Bone marrow (tissue), 2 donors: ENCODE results near the gene TMPRSS9.
"Not testable (repeated sequence)": the region's sequence is repeated elsewhere in the genome, so short reads cannot be mapped to it uniquely, and the experiment has no call there.

ENCODE experiments used
- DNase-seq, 2 donors: peaks; one replicate each; lab custom pipeline; 2025; lab: John Stamatoyannopoulos, UW

Gene TMPRSS9

DNA sequence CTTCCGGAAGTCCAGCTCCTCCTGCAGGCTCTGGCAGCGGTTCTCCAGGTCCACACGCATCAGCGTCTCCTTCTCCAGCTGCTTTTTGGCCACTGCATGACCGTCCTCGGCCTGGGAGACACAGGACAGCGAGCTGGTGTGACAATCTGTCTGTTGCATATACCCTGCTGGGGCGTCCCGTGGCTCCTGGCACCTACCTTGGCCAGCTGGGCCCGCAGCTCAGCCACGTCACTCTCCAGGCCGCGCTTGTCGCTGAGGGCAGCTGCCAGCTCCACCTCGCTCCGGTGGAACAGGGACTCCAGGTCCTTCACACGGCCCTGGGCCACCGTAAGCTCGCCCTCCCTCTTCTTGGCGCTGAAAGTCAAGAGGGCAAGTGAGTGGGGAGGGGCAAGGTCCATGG is 78.1 kb downstream of the TMPRSS9 start:
- DNase-seq, result no peak

DNA sequence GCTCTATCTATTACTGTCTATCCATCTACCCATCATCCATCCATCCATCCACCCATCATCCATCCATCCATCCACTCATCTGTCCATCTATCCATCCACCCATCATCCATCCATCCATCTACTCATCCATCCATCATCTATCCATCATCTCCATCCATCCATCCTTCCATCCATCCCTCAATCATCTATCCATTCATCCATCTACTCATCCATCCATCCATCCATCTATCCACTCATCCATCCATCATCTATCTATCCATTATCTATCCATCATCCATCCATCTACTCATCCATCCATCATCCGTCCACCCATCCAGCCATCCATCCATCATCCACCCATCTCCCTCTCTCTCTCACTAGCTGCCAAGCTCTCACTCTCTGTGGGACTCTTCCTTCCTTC is 80.5 kb downstream of the TMPRSS9 start:
- DNase-seq, result no peak

DNA sequence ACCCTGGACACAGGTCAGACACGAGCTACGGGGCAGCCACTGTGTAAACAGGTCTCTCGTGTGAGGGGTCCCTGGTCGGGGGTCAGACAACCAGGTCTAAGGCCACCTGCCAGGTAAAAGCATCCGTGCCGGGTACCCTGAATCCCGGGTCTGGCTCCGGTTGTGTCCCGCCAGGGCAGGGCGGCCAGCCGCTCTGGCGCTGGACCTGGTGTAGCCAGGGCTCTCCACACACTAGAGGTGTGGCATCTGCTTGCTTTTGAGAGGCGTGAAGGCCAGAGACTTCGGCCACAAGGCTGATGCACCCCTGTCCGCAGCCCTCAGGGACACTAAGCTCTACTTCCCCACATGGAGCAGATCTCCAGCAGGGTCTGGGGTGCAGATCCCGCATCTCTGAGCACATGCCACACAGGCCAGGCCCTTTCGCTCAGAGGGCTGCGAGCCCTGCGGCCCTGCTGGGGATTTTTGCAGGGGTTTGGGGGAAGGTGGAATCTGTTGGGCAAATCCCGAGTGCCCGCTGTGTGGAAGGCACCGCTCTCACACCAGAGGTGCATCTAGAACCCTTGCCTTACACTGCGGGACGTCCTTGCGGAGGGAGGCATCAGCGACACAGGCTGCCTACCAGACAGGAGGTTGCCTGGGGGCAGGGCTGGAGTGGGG is 81.2 kb downstream of the TMPRSS9 start:
- no peak for DNase-seq

DNA sequence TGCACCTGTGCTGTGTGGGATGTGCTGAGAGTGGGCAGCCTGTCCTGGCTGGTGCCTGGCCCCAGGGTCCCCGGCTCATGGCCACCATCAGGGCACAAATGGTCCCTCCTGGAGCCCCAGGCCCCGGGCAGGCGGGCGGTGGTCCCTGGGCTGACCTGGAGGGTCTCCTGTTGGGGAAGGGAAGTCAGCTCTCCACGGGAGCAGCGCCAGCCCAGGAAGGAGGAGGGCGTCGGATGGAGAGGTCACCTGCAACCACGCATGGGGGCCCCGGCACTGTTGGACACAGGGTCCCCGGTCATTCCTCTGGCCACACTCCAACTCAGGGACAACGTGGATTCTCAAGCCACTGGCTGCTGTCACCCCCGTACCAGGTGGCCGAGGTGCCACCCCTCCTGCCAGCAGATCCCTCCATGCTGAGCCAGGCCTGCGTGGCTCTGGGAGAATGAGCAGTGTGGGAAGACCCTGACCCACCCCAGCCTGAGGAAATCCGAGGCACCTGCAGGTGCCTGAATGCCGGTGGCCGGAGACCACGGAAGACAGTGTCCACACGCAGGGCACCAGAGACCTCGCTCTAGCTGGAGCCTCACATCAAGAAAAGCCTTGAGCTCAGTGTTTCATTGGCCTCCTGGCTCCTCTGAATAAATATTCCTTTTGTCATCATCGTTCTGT is 83.2 kb downstream of the TMPRSS9 start:
- DNase-seq, result no peak

DNA sequence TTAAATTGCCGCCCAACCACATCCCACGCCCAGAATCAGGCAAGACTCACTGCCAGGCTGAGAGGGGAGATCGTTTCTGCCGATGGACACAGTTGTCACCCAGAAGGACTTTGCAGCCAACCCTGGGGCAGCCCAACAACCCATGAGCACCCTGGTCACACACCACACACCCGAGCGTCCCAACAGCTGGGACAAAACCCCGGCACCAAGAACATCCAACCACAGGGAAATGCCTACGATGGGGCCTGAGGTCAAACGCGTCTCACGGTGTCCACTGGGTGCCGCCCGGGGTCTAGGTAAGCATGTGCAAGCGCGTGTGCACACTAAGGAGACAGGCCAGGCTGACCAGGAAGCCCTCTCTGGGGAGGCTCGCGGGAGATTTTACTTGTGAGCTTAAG is 83.7 kb downstream of the TMPRSS9 start:
- DNase-seq, result no peak

DNA sequence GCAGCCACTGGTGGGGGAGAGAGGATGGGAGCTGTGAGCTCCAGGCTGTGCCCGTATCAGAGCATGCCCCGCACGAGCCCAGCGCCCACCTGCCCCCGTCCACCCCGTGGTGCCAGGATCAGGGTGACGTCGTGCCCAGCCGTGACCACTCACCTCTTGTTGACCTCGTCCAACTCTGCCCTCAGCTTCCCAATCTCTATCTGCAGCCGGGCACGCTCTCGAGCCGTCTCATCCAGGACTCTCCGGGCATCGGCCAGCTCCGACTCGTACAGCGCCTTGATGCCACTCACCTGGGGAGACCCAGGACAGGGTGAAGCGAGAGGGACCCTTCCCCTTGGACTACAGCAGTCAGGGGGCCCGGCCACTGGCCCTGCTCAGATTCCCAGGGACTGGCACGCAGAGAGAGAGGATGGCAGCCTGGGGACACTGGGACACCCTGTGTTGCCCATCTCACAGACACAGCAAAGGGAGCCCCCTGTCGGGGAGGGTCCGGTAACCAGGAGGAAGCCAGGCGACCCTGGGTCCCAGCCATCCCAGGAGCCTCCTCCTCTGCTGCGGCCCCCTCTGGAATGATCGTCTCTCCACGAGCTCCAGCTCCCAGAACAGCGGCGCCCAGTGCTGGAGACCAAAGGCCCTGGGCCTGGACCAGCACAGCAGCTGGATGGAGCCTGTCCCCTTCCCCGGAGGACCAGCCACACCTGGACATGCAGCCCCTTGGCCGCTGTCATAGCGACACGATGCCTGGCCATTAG is 84.4 kb downstream of the TMPRSS9 start:
- DNase-seq, result no peak

DNA sequence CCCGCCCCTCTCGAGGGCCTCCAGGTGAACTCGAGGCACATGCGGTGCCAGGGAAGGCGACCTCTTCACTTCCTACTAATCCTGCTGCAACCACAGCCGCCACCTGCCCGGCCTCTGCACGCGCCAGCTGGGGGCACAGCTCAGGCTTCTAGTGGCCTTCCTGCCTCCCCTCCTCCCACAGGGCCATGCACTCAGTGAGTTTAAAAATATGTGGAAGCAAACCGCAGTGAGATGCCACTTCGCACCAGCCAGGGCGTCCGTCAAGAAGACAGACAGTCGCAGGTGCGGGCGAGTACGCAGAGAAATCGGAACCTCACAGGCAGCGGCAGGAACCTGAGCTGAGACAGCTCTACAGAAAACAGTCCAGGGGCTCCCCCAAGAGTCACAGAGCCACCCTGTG is 86.3 kb downstream of the TMPRSS9 start:
- DNase-seq, result peak in 1 of 2 donors; percentile 42

DNA sequence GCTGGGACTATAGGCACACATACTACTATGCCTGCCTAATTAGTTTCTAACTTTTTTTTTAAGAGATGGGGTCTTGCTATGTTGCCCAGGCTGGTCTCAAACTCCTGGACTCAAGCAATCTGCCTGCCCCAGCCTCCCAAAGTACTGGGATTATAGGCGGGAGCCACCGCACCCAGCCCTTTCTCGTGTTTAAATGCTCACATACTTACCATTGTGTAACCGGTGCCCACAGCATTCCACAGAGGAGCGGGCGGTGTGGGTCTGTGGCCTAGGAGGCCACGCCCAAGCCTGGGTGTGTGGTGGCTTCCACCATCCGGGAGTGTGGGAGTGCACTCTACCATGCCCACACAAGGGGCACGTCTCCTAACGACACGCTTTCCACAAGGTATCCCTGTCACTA is 89.0 kb downstream of the TMPRSS9 start:
- no peak for DNase-seq

DNA sequence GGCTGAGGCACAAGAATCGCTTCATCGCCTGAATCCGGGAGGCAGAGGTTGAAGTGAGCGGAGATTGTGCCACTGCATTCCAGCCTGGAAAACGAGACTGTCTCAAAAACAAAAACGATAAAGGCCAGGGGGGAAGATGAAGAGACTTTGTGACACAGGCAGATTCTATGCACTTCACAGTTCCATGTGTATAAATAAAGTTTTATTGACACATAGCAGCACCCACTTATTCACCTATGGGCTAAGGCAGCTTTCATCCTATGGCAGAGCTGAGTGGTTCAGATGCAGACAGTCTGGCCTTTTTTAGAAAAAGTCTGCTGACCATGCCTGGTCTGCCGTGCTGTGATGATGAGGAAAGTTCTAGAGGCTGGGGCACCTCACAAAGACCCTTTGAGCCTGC is 91.1 kb downstream of the TMPRSS9 start:
- no peak for DNase-seq

DNA sequence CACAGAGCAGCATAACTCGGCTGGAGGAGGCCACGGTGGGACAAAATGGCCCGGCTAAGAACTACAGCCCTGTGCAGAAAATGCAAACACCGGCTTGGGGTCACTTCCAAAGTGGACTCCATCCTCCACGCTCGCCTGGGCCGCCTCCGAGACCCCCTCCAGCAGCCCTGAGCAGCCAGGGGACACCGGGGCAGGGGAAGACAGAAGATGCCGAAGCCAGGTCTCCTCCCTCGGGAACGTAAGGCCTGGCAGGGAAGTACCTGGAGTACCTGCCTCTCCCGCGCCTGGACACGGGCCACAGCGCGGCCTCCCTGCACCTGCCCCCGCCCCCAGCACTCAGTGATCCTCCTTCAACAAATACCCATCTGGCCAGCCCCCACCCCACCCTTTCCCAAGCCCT is 91.7 kb downstream of the TMPRSS9 start:
- DNase-seq, result no peak

DNA sequence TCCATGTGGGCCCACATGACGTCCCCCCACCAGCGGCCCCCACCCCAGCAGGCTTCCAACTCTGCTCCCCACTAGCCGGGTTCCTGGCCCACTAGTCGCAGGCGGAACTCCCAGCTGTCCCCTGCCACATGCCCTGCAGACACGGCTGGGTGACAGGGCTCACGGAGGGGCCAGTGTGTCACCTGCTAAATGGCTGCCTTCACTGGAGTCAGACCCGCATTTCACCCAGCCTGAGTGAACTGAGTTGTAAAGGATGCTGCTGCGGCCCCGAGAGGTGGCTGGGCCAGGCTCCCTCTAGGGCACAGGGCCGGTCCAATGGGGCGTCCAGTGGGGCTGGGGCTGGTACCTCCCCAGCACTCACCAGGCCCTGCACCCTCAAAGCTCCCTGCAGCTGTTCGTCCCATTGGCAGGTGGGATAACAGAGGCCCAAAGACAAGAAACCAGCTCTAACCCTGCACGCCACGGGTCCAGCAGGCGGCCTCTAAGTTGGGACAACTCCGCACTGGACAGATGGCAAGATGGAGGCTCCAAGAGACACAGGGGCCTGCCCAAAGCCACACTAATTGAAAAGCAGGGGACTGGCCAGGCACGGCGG is 93.5 kb downstream of the TMPRSS9 start:
- DNase-seq, result no peak

DNA sequence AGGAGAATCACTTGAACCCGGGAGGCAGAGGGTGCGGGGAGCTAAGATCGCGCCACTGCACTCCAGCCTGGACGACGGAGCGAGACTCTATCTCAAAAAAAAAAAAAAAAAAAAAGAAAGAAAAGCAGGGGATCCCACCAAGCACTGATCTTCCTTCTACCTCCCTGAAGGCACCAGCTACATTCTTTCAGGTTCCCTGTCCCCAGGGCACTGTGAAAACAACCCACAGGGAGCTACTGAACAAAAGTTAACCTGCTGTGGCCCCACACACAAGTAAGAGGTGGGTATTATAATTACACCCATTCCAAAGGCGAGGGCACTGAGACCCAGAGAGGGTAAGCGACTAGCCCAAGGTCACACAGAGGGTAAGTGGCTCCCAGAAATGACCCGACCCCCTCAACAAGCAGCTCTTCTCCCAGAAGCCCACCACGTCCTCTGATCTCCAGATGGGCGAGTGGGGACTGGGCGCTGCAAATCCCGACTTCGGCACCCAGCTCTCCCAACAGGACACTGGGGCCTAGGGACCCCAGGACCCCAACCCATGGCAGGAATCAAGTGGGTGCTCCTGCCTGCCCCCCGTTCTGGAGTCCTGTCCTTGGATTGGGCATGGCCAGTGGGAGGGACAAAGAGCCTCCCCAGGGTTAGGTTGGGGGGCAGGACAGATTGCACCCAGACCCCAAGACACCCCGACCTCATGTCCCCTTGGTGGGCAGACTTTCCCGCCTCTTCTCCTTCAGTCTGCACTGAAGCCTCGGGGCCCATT is 94.3 kb downstream of the TMPRSS9 start:
- no peak for DNase-seq

DNA sequence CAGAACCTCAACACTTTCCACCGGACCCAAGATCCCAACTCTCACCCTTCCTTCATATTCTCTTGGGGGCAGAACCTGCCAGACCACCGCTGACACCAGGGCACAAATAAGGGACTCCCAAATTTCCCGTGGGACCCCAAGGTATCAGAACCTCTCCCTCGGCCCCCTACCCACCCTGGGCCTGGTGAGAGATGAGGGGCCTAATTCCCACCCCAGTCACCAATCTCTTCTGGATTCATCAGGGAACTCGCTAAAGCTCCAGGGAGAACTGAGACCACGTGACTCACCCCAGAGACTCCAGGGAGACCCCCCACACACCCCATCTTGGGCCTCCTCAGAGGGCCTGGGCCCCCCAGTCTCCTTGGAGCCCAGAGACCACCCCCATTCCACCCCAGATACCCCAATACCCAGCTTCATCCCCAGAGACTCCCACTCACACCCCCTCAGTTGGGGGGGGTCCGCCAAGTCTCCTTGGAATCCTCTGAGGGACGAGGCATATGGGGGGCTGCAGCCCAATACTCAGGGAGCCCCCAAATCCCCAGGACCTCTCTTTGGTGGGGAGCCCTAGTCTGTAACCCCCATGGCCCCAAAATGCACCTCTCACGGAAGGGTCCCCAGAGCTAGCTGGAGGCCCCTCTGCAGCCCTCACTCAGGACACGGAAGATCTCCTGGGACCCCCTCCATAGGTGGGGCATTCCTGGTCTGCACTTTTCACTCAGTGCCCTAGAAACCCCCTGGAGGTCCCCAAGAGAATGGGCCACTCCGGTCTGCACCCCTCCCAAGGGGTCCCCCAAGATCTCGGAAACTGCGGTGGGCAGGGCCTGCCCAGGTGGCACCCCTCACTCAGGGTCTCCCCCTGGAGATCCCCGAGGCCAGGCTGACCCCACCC is 95.1 kb downstream of the TMPRSS9 start:
- no peak for DNase-seq

DNA sequence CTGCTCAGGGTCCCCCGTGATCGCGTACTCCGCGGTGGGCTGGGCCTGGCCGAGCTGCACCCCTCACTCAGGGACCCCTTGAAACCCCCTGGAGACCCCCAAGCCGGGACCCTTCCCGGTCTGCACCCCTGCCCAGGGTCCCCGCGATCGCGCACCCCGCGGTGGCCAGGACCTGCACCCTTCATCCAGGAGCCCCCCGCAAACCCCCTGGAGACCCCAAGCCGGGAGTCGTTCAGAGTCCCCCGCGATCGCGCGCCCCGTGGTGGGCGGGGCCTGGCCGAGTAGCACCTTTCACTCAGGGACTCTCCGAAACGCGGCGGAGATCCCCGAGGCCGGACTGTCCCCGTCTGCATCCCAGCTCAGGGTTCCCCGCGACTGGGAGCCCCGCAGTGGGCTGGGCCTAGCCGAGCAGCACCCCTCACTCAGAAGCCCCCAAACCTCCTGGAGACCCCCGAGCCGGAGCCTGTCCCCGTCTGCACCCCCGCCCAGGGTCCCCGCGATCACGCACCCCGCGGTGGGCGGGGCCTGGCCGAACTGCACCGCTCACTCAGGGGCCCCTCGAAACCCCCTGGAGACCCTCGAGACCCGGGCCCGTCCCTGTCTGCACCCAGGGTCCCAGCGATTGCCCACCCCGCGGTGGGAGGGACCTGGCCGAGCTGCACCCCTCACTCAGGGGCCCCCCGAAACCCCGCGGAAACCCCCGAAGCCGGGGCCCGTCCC is 95.9 kb downstream of the TMPRSS9 start:
- peak in 1 of 2 donors; percentile 11 for DNase-seq

DNA sequence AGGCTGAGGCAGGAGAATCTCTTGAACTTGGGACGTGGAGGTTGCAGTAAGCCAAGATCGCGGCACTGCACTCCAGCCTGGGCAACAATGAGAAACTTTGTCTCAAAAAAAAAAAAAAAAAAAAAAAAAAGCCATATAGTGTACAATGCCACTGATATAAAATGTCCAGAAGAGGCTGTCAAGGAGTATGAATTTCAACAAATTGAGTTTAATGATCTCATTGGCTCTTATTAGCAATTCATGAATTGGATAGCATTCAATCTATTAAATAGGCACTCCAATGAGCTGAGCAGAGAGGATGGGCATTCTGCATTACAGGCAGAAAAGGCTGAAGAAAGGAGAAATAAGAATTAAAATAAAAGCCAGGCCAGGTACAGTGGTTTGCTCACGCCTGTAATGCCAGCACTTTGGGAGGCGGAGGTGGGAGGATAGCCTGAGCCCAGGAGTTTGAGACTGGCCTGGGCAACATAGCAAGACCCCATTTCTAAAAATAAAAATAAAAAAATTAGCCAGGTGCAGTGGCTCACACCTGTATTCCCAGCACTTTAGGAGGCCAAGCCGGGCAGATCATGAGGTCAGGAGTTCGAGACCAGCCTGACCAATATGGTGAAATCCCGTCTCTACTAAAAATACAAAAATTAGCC is 97.5 kb downstream of the TMPRSS9 start:
- no peak for DNase-seq

DNA sequence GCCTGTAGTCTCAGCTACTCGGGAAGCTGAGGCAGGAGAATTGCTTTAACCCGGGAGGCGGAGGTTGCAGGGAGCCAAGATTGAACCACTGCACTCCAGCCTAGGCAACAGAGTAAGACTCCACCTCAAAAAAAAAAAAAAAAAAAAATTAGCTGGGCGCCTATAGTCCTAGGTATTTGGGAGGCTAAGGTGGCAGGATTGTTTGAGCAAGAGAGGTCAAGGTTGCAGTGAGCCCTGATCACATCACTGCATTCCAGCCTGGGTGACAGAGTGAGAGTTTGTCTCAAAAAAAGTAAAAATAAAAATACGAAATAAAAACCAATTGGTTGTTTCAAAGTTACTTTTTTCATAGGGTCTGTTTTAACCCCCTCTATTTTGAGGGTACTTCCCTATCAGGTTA is 98.0 kb downstream of the TMPRSS9 start:
- DNase-seq, result no peak

DNA sequence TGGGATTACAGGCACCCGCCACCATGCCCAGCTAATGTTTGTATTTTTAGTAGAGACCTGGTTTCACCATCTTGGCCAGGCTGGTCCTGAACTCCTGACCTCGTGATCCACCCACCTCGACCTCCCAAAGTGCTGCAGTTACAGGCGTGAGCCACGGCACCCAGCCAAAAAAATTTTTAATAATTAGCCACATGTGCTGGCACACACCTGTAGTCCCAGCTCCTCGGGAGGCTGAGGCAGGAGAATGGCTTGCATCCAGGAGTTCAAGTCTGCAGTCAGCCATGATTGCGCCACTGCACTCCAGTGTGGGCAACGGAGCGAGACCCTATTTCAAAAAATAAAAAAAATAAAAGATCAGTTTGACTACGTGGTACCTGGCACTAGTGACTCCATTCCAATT is 98.7 kb downstream of the TMPRSS9 start:
- not testable (repeated sequence) for DNase-seq

DNA sequence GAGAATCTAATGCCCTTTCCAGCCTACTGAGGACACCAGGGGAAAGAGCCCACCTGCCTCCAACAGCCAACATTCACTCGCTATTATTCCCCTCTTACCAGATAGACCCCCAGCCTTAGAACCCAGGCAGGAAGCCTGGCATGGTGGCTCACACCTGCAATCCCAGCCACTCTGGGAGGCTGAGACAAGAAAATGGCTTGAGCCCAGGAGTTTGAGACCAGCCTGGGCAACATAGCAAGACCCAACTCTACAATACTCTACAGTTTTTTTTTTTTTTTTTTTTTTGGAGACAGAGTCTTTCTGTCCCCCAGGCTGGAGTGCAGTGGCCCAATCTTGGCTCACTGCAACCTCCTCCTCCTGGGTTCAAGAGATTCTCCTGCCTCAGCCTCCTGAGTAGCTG is 100.2 kb downstream of the TMPRSS9 start:
- DNase-seq, result no peak

DNA sequence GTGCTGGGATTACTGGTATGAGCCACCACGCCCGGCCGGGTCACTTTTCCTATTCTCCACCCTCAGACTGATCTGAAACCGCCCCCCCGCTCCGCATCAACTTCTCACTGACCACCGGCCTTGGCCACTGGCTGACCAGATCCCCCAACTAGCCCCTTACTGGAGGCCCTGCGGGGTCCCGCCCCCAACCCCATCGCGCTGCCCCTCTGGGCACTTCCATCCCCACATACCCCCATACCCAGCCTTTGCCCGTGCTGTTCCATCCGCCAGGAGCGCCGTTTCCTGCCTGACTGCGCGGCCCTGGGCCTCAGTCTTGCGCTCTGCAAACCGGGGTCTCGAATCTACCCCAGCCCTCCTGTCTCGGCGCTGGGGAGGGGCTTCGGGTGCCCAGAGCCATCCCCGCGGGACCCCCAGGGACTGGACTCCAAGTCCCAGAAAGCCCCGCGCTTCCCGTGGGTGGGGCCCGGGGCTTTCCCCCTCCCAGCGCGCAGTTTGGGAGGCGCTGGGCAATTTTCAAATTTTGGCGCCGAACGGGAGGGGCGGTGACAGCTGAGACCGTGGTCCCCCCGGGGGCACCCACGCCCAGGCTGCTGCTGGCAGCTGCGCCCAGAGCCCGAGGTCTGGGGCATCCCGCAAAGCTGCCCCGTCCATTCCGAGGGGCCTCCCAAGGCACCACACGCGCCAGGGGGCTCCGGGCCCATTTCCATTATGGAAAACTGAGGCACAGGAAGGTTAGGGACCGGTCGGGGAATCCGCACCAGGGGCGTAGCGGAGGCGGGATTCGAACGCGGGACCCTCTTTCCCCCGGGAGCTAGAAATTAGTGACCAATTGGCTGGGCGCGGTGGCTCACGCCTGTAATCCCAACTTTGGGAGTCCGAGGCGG is 101.9 kb downstream of the TMPRSS9 start:
- DNase-seq, result peak in 1 of 2 donors; percentile 58
